Activated T-cell treated with anti-CD3 and anti-CD28 coated beads, Interleukin-2, amount 50 U/mL, for 72 hours (primary cell): ENCODE results near the gene GRPEL1. TPM values are rescaled to one million over a fixed set of nuclear protein-coding genes. Genes with fewer than 3 reads are reported as not detected.
A peak's percentile ranks its signal among the peaks of the same experiment; 100 is the strongest.

Source experiments
- ATAC-seq, 2 donors: fragments of 150-1000 bp; cut with Tn5 transposase; replicated peaks in 1 of 2; 2 replicates each; pipeline ENCODE4 v1.10.0; 2021; ENCODE audit warnings: moderate library complexity in 2 of 2, mild to moderate bottlenecking in 1 of 2
- DNase-seq, 2 donors: peaks; one replicate each; pipeline ENCODE4 v3.0.0; 2021 to 2022; ENCODE audit warnings: mixed read lengths in 1 of 2
- H3K27ac Mint-ChIP-seq: one replicate; pipeline ENCODE4 v1.8.0; 2022; ENCODE audit warnings: mild to moderate bottlenecking, moderate library complexity, mixed read lengths
- H3K27me3 Mint-ChIP-seq: one replicate; pipeline ENCODE4 v1.8.0; 2022; ENCODE audit warnings: low read depth, mixed read lengths
- H3K36me3 Mint-ChIP-seq, 2 donors: one replicate each; pipeline ENCODE4 v1.8.0; 2022; ENCODE audit warnings: mixed read lengths in 2 of 2, mild to moderate bottlenecking in 1 of 2; ENCODE audit not compliant: insufficient read depth in 2 of 2
- H3K4me1 Mint-ChIP-seq: one replicate; pipeline ENCODE4 v1.8.0; 2022; ENCODE audit warnings: low read depth, mixed read lengths
- H3K4me3 Mint-ChIP-seq, 2 donors: one replicate each; pipeline ENCODE4 v1.8.0; 2022; ENCODE audit warnings: mild to moderate bottlenecking in 2 of 2, mixed read lengths in 2 of 2, moderate library complexity in 2 of 2
- H3K9me3 Mint-ChIP-seq, 2 donors: one replicate each; pipeline ENCODE4 v1.8.0; 2022; ENCODE audit warnings: mixed read lengths in 2 of 2
- total RNA-seq, 2 donors: library from RNA; stranded (reverse); gene quantifications; one replicate each; pipeline ENCODE4 v1.2.3, GENCODE V29; 2022

The GRPEL1 gene
- total RNA-seq, 2 donors from 2014 or later = 47.6 to 65.5 TPM

GRCh38 chr4:7029921-7030320 lies 37.9 kb downstream of the GRPEL1 start:
- ATAC-seq (no peak), DNase-seq (no peak)
- Mint-ChIP-seq H3K9me3 (no peaks in the 10 kb centered on the region), H3K4me3 (no peak overlapping the region), H3K36me3 (peaks cover 13 to 20% of the 10 kb centered on the region in 2 donors), H3K4me1 (no peaks in the 10 kb centered on the region), H3K27me3 (no peaks in the 10 kb centered on the region), H3K27ac (no peak overlapping the region)

- no peak for ATAC-seq
- Mint-ChIP-seq H3K27ac (no peak overlapping the region), H3K9me3 (no peaks in the 10 kb centered on the region), H3K27me3 (no peaks in the 10 kb centered on the region), H3K4me3 (no peak overlapping the region), H3K4me1 (no peaks in the 10 kb centered on the region), H3K36me3 (peaks cover 13 to 20% of the 10 kb centered on the region in 2 donors)
- no peak for DNase-seq
Measured at GRCh38 chr4:7029212-7029611, 38.7 kb downstream of the GRPEL1 start.

GRCh38 chr4:7027913-7028312 lies 40.0 kb downstream of the GRPEL1 start:
- Mint-ChIP-seq H3K27me3 (no peaks in the 10 kb centered on the region), H3K27ac (no peak overlapping the region), H3K9me3 (no peaks in the 10 kb centered on the region), H3K4me1 (no peaks in the 10 kb centered on the region), H3K36me3 (peaks cover 13 to 20% of the 10 kb centered on the region in 2 donors), H3K4me3 (no peak overlapping the region)
- no peak for ATAC-seq
- no peak for DNase-seq

GRCh38 chr4:7027284-7027683 lies 40.6 kb downstream of the GRPEL1 start:
- no peak for DNase-seq
- no peaks in the 10 kb centered on the region for H3K9me3 Mint-ChIP-seq
- no peak overlapping the region for H3K27ac Mint-ChIP-seq
- H3K27me3 Mint-ChIP-seq = no peaks in the 10 kb centered on the region
- no peak for ATAC-seq
- H3K4me3 Mint-ChIP-seq = no peak overlapping the region
- H3K36me3 Mint-ChIP-seq = peaks cover 13 to 20% of the 10 kb centered on the region in 2 donors
- H3K4me1 Mint-ChIP-seq = no peaks in the 10 kb centered on the region

GRCh38 chr4:7026107-7026506 lies 41.8 kb downstream of the GRPEL1 start:
- Mint-ChIP-seq H3K9me3 (no peaks in the 10 kb centered on the region), H3K4me3 (no peak overlapping the region), H3K4me1 (no peaks in the 10 kb centered on the region), H3K27ac (no peak overlapping the region), H3K27me3 (no peaks in the 10 kb centered on the region), H3K36me3 (peaks cover 13 to 23% of the 10 kb centered on the region in 2 donors)
- ATAC-seq = no peak
- no peak for DNase-seq

- no peak overlapping the region for H3K27ac Mint-ChIP-seq
- ATAC-seq (no peak), DNase-seq (no peak)
- H3K36me3 Mint-ChIP-seq = peaks cover 12 to 24% of the 10 kb centered on the region in 2 donors
- no peak overlapping the region for H3K4me3 Mint-ChIP-seq
- H3K4me1 Mint-ChIP-seq = no peaks in the 10 kb centered on the region
- no peaks in the 10 kb centered on the region for H3K9me3 Mint-ChIP-seq
- H3K27me3 Mint-ChIP-seq = no peaks in the 10 kb centered on the region
Measured at GRCh38 chr4:7025040-7025602, 42.7 kb downstream of the GRPEL1 start.

GRCh38 chr4:7024336-7024890 lies 43.5 kb downstream of the GRPEL1 start:
- DNase-seq = no peak
- no peak overlapping the region for H3K4me3 Mint-ChIP-seq
- no peaks in the 10 kb centered on the region for H3K27me3 Mint-ChIP-seq
- ATAC-seq = no peak
- no peaks in the 10 kb centered on the region for H3K4me1 Mint-ChIP-seq
- no peaks in the 10 kb centered on the region for H3K9me3 Mint-ChIP-seq
- peaks cover 12 to 24% of the 10 kb centered on the region in 2 donors for H3K36me3 Mint-ChIP-seq
- no peak overlapping the region for H3K27ac Mint-ChIP-seq

GRCh38 chr4:7023901-7024300 lies 44.0 kb downstream of the GRPEL1 start:
- Mint-ChIP-seq H3K27ac (no peak overlapping the region), H3K9me3 (no peaks in the 10 kb centered on the region), H3K4me1 (no peaks in the 10 kb centered on the region), H3K27me3 (no peaks in the 10 kb centered on the region), H3K4me3 (no peak overlapping the region), H3K36me3 (peaks cover 12 to 19% of the 10 kb centered on the region in 2 donors)
- ATAC-seq (no peak), DNase-seq (no peak)

GRCh38 chr4:7023486-7023885 lies 44.4 kb downstream of the GRPEL1 start:
- H3K4me1 Mint-ChIP-seq = no peaks in the 10 kb centered on the region
- H3K27ac Mint-ChIP-seq = no peak overlapping the region
- ATAC-seq (no peak), DNase-seq (no peak)
- peaks cover 12 to 16% of the 10 kb centered on the region in 2 donors for H3K36me3 Mint-ChIP-seq
- H3K9me3 Mint-ChIP-seq = no peaks in the 10 kb centered on the region
- no peak overlapping the region for H3K4me3 Mint-ChIP-seq
- H3K27me3 Mint-ChIP-seq = no peaks in the 10 kb centered on the region

- Mint-ChIP-seq H3K4me1 (no peaks in the 10 kb centered on the region), H3K9me3 (no peaks in the 10 kb centered on the region), H3K4me3 (no peak overlapping the region), H3K27ac (no peak overlapping the region), H3K36me3 (peaks cover 2 to 12% of the 10 kb centered on the region in 2 donors), H3K27me3 (no peaks in the 10 kb centered on the region)
- ATAC-seq (no peak), DNase-seq (no peak)
Measured at GRCh38 chr4:7021930-7022664, 45.8 kb downstream of the GRPEL1 start.

GRCh38 chr4:7021355-7021754 lies 46.5 kb downstream of the GRPEL1 start:
- H3K4me3 Mint-ChIP-seq = no peak overlapping the region
- H3K4me1 Mint-ChIP-seq = no peaks in the 10 kb centered on the region
- H3K27me3 Mint-ChIP-seq = no peaks in the 10 kb centered on the region
- peak overlapping the region; percentile 68 for H3K27ac Mint-ChIP-seq
- ATAC-seq (no peak), DNase-seq (no peak)
- H3K9me3 Mint-ChIP-seq = no peaks in the 10 kb centered on the region
- H3K36me3 Mint-ChIP-seq = peaks cover 2 to 7% of the 10 kb centered on the region in 2 donors

- no peaks in the 10 kb centered on the region for H3K4me1 Mint-ChIP-seq
- H3K27me3 Mint-ChIP-seq = no peaks in the 10 kb centered on the region
- H3K36me3 Mint-ChIP-seq = peaks cover 0 to 7% of the 10 kb centered on the region in 2 donors
- H3K27ac Mint-ChIP-seq = peak overlapping the region; percentile 68
- DNase-seq = no peak
- no peak for ATAC-seq
- H3K9me3 Mint-ChIP-seq = no peaks in the 10 kb centered on the region
- no peak overlapping the region for H3K4me3 Mint-ChIP-seq
Measured at GRCh38 chr4:7020856-7021255, 47.0 kb downstream of the GRPEL1 start.

- no peaks in the 10 kb centered on the region for H3K4me1 Mint-ChIP-seq
- DNase-seq (no peak), ATAC-seq (no peak)
- no peaks in the 10 kb centered on the region for H3K9me3 Mint-ChIP-seq
- no peak overlapping the region for H3K4me3 Mint-ChIP-seq
- H3K27ac Mint-ChIP-seq = peak overlapping the region; percentile 23
- H3K36me3 Mint-ChIP-seq = peaks cover 0 to 6% of the 10 kb centered on the region in 2 donors
- H3K27me3 Mint-ChIP-seq = no peaks in the 10 kb centered on the region
Measured at GRCh38 chr4:7020290-7020689, 47.6 kb downstream of the GRPEL1 start.
